GM18499 (cell line): Measurements from ENCODE around the gene GNL2.
"Not testable (repeated sequence)": the region's sequence is repeated elsewhere in the genome, so short reads cannot be mapped to it uniquely, and the experiment has no call there.

Source experiments
- ATAC-seq: cut with Tn5 transposase; IDR thresholded peaks from one replicate; pipeline ENCODE4 v1.9.1; 2021; ENCODE audit warnings: moderate number of reproducible peaks; ENCODE audit not compliant: insufficient read depth, unreplicated experiment

The GNL2 gene

DNA sequence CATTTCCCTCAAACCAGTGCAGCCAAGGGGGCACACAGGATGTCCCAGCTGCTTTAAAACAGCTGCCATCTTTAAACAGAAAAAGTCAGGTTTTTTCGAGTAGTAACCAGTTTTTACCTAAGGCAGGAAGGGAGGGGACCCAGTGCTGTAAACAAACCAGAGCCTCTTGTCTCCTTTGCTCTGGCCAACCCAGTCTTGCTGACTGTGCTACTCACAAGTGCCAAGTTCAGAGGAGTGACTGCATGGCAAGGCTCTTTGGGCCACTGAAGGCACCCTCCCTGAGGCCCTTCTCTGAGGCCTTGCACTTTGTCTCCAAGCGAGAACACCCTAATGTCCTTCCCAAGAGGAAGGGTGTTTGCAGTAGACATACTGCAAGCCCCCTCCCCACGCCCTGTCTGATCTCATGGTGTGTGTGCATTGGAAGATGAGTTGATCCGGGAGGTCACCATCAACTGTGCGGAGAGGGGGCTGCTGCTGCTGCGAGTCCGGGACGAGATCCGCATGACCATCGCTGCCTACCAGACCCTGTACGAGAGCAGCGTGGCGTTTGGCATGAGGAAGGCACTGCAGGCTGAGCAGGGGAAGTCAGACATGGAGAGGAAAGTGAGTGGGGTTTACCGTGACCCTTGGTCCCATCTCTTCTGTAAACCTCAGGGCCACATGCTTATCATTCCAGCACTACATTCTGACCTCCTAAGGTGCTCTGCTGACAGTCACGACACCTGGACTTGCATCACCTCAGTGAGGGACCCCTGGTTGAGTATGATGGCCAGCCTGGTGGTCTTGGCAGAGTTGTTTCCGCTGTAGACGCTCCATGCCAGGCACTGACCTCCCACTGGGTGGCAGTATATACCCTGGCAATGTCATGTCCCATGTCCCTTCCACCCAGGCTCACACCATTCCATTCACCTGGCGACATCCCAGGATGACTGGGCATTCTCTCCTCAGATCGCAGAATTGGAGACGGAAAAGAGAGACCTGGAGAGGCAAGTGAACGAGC lies 34.3 kb downstream of the GNL2 start:
- no peak for ATAC-seq

DNA sequence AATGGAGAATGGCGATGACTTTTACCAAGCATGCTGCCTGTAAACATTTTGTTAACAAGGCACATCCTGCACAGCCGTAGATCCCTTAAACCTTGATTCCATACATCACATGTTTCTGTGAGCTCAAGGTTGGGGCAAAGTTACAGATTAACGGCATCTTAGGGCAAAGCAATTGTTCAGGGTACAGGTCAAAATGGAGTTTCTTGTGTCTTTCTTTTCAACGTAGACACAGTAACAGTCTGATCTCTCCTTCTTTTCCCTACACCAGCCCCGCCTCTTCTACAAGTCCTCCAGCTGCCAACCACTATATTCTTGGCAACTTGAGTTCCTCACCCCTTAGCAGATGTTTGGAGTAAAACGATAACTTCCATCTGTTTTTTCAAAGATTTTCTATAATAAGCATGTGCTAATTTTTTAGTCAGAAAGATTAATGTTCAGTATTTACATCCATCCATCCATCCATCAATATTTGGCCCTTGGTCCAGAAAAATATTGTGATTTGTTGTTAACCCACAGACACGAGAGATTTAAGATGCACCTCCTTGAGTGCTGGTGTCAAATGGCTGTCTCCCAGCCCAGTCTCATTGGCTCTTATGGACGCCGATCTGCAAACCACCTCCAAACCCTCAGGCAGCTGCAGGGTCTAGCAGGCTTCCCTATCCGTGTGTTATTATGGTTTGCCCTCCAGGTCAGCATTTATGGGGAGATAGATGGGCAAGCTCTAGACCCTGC lies 35.2 kb downstream of the GNL2 start:
- no peak for ATAC-seq

DNA sequence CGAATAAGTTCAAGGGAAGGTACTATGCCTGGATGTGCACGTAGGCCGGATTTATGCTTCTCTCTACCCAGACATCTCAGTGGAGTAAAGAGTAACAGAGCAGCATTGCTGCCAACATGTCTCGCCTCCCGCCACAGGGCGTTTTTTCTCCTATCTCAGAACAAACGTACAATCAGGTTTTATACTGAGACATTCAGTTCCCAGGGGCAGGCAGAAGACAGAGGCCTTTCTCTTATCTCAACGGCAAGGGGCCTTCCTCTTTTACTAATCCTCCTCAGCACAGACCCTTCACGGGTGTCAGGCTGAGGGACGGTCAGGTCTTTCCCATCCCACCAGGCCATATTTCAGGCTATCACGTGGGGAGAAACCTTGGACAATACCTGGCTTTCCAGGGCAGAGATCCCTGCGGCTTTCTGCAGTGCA lies 35.8 kb downstream of the GNL2 start:
- not testable (repeated sequence) for ATAC-seq

DNA sequence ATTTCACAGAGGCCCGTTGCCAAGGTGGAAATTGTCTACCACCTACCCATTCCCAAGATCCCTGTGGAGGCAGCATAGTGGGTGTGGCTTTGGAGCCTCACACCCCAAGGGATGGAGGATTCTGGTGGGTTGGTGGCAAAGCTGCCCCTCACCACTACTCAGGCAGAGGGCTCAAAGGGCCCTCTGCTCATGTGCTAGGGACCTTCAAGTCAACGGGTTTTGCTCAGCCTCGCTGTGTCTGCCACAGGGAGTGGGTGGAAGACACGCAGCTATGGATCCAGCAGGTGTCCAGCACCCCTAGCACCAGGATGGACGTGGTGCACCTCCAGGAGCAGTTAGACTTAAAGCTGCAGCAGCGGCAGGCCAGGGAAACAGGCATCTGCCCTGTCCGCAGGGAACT lies 36.7 kb downstream of the GNL2 start:
- no peak for ATAC-seq

DNA sequence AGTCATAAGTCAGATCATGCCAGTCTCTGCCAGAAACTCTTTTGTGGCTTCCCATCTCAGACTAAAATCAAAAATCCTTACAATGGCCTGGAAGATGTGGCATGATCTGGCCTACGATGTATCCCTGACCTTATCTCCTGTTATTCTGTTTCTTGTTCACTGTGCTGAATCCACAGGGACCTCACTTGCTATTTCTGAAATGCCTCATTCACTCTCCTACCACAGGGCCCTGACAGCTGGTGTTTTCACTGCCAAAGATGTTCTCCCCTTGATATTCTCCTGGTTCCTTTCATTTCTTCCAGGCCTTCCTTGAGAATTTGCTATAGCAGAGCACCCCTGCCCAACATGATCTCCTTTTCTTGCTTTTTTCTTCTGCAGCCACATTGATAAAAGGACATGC lies 37.3 kb downstream of the GNL2 start:
- ATAC-seq, result no peak

DNA sequence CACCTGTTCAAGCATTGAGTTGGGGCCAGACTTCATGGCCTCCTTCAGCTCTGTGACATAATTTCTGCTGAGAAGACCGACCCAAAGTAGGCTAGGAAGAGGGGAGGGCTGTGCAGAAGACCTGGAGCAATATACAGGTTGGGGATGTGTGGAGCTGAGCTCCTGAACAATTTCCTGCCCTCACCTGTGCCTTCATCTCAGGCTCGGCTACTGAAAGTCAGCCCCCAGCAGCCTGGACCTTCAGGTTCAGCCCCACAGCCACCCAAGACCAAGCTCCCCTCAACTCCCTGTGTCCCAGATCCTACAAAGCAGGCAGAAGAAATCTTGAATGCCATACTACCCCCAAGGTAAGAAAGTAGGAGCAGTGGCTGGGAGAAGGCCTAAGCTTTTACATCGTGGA lies 38.3 kb downstream of the GNL2 start:
- ATAC-seq, result no peak

DNA sequence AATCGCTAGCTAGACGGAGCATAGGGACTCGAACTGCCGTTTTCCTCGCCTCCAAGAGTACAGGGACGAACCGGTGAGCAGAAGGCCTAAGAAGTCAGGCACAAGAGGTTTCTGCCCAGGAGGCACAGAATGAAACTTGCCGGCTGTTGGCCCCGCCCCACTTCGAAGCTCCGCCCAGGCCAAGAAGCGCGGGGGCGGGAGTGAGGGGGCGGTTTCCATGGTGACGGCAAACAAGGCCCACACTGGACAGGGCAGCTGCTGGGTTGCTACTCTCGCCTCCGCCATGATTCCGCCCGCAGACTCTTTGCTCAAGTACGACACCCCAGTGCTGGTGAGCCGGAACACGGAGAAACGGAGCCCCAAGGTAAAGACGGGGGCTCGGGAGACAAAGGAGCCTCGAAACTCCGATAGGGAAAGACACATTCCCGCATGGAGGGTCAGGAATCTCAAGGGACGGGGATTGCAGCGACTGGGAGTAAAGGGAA lies 39.0 kb downstream of the GNL2 start, which contains the start of gene DNALI1:
DNALI1 (plus strand) TSS at position 229 of the 485 bp plus-strand sequence; CDS start at position 284, 55 bp downstream.
- ATAC-seq, result no peak

DNA sequence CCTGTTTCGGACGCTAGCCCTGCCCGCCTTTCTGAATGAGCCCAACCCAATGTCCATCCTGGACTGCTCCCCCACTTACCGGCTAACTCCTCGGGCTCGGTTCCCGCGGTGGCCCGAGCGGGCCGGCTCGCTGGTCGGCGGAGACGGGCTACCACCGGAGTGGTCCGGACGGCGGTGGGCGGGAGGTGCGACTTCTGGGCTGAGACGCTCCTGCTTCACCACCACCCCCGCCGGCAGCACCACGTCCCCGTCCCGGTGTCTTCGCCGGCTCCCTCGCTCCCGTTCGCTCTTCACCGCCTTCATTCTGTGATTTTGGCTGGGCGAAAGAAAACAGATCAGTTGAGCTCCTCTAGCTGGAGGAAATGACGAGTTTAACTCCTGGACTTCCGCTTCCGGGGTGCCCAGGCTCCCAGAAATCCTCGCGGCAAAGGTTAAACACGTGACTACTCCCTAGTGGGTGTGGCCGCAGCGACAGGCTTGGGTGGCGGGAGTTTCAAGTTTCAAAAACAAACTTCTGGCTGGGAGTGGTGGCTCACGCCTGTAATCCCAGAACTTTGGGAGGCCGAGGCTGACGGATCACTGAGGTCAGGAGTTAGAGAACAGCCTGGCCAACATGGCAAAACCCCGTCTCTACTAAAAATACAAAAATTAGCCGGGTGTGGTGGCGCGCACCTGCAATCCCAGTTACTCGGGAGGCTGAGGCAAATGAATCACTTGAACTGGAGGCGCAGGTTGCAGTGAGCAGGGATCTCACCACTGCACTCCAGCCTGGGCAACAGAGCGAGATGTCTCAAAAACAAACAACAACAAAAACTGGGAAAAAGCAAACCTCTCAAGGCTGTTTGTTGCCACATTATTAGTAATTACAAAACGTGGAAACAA lies 41.6 kb downstream of the GNL2 start, which contains the start of gene SNIP1:
SNIP1 (minus strand) TSS at position 367 of the 882 bp plus-strand sequence; CDS start at position 303, 64 bp downstream.
- no peak for ATAC-seq

DNA sequence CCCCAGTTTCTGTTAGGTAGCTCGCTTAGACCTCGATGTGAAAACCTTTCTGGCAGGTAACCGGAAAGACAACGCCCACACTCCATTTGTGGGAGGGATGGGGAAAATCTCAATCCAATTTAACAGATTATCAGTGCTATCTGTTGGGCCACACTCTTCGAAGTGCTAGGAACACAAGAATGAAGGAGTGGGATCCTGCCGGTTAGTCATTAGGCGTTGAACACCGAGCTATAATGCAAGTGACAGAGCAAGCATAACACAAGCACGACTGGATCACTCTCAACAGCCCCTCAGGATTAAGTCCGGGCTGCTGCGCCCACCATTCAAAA lies 42.2 kb downstream of the GNL2 start:
- ATAC-seq, result no peak

DNA sequence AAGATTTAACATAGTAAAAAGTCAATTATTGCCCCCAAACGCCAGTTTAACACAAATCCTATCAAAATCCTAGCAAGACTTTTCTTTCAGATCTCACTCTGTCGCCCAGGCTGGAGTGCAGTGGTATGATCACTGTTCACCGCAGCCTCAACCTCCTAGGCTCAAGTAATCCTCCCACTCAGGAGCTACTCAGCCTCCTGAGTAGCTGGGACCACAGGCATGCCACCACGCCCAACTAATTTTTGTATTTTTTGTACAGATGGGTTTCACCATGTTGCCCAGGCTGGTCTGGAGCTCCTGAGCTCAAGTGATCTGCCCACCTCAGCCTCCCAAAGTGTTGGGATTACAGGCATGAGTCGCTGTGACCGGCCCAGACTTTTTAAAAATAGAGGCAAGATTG lies 46.4 kb downstream of the GNL2 start:
- no peak for ATAC-seq

DNA sequence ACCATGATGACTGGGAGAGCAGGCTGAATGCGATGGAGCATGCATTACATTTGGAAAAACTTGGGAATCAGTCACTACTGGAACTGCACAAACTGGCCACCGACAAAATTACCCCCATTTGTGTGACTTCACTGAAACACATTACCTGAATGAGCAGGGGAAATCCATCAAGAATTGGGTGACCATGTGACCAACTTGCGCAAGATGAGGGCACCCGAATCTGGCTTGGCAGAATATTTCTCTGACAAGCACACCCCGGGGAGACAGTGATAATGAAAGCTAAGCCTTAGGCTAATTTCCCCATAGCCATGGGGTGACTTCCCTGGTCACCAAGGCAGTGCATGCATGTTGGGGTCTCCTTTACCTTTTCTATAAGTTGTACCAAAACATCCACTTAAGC lies 50.7 kb downstream of the GNL2 start:
- no peak for ATAC-seq

DNA sequence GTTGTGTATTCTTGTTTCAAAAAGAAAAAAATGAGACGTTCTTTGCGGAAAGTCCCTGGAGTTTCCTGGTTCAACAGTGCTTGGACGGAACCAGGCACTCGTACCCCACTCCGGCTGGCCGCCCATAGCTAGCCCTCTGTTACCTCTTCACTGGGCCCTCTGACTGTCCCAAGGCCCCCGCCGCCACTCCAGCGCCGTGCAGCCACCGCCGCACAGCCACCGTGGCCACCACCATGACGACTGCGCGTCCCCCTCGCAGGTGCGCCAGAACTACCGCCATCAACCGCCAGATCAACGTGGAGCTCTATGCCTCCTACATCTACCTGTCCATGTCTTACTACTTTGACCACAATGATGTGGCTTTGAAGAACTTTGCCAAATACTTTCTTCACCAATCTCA lies 51.2 kb downstream of the GNL2 start:
- ATAC-seq, result no peak

DNA sequence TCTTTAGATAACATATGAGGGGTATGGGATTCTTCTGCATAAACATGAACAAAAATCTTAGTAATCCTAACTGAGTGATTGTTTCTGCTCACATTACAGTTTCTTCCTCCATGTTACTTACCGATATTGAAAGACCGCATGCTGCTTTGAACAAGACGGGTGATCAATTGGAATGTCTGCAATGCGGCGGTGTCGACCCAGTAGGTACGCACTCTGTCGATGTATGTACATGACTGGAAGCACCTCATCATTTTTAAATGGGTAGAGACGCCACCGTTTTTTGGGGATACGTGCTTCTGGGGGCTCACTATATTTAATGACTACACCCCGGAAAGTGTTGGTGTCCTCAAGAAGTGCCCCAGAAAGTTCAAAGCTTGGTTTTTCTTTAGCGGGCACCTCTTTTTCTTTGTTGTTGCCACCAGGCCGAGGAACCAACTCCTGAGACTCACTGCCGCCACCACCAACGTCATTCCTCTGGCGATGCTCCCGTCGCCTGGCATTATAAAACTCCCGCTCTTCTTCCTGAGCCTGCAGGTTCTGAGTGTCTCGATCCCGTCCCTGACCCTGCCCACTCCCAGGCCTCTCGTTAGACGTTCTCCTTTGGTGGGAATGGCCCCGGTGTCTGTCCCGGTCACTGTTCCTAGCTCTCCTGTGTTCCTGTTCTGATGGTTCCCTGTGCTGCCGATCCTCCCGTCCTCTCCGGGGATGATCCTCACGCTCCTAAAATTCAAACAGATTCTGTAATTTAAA lies 55.5 kb downstream of the GNL2 start:
- ATAC-seq, result no peak

DNA sequence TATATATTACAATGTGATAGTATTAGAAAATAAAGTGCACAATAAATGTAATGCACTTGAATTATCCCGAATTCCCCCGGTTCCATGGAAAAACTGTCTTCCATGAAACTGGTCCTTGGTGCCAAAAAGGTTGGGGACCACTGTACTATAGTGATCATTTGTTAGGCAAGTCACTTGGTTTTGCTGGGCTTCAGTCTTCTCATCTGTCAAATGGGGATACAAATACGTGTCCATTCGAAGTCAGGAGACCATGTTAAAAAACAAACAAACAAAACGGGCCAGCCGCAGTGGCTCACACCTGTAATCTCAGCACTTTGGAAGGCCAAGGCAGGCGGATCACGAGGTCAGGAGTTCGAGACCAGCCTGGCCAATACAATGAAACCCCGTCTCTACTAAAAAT lies 56.6 kb downstream of the GNL2 start:
- ATAC-seq, result not testable (repeated sequence)

DNA sequence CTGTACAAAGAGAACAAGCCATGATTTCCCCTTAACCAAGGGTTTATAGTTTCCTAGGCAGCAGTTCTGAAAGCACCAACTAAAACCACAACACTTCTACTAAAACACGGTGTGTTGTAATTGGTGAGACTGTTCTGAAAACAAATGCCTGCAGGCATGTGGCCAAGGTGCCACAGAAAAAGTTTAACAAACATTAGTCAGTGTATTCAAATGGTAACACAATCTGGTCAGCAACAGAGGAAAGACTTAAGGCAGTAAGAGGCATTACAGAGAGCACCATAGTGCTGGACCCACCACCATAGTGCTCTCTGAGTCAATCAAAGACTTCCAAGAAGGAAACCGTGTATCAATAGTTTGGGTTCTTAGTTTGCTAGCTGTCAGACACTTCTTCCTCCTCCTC lies 58.4 kb downstream of the GNL2 start:
- ATAC-seq, result no peak

DNA sequence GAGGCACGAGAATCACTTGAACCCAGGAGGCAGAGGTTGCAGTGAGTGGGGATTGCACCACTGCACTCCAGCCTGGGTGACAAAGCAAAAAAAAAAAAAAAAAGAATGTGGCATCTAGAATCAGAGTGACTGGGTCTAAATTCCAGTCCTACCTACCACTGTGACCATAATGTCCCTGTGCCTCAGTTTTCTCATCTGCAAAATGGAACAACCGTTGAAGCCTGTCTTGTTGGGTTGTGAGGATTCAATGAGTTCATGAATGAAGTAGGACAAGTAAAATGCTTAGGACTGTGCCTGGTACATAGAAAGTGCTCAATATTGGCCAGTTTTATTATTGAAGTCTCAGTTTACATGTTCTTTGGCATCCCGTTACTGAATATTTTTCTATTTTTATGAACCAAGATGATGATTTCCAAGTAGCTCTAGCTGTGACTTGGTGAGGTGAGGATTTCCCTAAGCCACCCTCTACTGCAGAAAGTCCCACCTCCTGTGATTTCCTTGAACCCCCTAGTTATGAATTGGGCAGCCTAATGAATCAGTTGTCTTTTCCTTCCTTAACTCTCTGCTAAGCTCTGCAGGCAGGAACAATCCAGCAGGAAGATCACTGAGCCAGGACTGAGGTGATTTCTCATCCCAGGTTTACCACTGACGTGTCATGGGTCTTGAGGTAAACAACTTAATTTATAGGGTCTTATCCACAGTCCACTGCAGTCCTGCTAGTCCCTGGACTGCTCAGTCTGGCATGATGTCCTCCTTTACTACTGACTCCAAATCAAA lies 62.2 kb downstream of the GNL2 start:
- ATAC-seq, result no peak

DNA sequence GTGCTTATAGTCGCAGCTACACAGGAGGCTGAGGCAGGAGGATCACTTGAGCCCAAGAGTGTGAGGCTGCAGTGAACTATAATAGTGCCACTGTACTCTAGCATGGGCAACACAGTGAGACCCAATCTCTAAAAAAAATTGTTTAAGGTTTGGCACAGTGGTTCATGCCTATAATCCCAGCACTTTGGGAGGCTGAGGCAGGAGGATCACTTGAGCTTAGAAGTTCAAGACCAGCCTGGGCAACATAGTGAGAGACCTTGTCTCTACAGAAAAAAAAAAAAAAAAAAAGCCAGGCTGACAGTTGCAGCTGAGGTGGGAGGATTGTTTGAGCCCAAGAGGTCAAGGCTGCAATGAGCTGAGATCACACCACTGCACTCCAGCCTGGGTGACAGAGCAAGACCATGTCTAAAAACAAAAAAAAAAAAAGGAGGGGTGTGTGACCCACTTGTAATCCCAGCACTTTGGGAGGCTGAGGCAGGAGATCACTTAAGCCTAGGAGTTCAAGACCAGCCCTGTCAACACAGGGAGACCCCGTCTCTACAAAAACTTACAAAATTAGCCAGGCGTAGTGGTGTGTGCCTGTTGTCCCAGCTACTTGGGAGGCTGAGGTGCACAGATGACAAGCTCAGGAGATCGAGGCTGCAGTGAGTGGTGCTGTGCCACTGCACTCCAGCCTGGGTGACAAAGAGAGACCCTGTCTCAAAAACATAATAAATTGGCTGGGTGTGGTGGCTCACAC lies 63.1 kb downstream of the GNL2 start:
- ATAC-seq, result not testable (repeated sequence)

DNA sequence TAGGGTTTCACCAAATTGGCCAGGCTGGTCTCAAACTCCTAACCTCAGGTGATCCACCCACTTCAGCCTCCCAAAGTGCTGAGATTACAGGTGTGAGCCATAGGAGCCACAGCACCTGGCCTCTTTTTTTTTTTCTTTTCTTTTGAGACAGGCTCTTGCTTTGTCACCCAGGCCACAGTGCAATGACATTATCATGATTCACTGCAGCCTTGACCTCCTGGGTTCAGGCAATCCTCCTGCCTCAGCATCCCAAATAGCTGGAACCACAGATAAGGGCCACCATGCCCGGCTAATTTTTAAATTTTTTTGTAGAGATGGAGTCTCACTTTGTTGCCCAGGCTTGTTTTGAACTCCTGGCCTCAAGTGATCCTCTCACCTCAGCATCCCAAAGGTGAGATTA lies 65.8 kb downstream of the GNL2 start:
- not testable (repeated sequence) for ATAC-seq
